Stimulated activated CD8-positive, alpha-beta memory T cell treated with anti-CD3 and anti-CD28 coated beads, Interleukin-12 subunit alpha, Interleukin-12 subunit beta, amount 100 ng/mL, for 24 hours (primary cell): ENCODE data around the gene SLC39A3.

Experiments used
- DNase-seq: peaks from one replicate; pipeline ENCODE4 v3.0.0-alpha.2; 2020; ENCODE audit errors: extremely low read depth

Gene SLC39A3, protein sequence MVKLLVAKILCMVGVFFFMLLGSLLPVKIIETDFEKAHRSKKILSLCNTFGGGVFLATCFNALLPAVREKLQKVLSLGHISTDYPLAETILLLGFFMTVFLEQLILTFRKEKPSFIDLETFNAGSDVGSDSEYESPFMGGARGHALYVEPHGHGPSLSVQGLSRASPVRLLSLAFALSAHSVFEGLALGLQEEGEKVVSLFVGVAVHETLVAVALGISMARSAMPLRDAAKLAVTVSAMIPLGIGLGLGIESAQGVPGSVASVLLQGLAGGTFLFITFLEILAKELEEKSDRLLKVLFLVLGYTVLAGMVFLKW

DNA sequence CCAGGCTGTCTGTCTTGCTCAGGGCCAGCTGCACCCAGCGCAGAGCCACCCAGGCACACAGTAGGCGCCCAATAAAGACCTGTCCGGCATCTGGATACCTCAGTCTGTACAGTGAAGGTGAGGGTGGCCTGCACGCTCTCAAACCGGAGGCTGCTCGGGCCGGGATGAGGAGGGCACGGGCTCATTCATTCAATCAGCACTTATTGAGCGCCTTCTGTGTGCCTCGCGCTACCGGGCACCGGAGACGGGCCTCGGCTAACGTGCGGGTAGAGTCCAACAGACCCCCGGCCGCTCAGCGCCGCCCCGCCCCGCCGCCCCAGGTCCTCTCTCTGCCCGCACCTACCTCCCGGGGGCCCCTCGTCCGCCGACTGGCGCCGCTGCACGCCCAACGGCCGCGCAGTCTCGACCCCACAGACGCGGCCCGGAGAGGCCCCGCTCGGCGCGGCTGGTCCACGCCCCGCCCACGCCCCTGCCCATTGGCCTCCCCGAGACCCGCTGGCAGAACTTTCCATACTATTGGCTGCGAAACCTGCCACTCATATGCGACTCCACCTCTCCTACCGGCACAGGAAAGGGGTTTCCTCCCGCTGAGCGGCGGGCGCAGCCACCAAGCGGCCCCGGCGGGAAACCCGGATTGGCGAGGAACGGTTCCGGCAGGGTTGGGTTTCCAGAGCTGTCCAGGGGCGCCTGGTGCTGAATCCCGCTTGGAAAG is at the start of gene SLC39A3:
Gene SLC39A3 (minus strand): TSS at position 416 of the 712 bp plus-strand sequence. CDS start 2,760 bp downstream, outside the sequence.
- peak; percentile 95 for DNase-seq

DNA sequence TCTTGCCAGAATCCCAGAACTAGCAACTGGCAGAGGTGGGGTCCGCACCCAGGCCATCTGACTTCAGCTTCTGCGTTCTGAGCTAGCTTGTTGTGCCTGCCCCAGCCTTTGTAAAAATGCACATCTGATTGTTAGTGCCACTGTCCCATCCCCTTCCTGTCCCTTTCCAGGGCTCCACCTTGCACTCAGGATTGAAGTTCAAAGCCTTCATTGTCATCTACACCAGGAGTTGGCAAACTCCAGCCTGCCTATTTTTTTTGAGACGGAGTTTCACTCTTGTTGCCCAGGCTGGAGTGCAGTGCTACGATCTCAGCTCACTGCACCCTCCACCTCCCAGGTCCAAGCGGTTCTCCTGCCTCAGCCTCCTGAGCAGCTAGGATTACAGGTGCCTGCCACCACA is 48.4 kb upstream of the SLC39A3 start:
- DNase-seq, result no peak

DNA sequence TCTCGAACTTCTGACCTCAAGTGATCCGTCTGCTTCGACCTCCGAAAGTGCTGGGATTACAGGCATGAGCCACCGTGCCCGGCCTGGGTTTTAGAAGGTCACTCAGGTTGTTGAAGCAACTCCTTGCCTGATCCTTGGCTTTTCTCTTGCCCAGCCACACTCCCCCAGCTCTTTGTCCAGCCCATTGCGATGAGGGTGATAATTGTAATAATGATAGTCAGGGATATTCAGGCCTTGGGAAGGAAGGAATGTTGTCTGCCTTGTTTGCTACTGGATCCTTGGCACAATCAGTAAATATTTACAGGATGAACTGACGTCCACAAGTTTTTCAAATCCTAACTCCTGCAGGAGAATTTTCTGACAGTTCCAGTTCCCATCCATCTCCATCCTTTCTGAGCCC is 47.3 kb upstream of the SLC39A3 start:
- no peak for DNase-seq

DNA sequence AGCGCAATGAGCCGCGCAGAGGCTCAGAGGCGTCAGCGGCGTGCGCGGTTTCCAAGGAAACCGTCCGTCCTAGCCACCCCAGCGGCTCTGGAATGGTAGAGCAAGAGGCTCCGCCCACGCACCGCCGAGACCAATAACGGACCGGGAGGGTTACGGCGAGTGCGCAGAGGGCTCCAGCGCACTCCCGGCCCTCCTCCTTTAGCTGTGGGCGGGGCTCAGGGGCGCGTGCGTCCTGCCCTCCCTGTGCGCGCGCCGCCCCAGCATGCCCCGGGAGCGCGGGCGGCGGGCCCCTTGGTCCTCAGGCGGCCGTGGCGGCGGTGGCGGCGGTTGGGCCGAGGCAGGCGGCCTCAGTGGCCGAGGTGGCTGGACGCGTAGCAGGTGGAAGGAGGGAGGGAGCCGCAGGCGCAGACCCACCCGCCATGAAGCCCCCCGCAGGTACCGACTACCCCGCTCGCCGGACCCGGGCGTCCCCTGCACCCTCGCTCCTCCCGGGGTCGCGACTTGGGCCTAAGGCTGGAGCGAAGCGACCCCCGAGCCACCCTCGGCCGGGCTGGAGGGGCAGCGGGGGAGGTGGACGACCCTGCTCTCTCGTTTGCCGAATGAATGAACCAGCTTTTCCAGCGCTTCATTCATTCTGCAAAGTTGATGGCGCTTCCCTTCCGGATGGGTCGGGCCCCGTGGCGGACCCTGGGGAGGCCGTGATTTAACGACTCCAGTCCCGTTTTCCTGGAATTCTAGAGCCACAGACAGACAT is 45.6 kb upstream of the SLC39A3 start, which contains the start of gene THOP1:
Gene THOP1 (plus strand): TSS at position 260 of the 754 bp plus-strand sequence. CDS start 160 bp downstream, at position 420.
- DNase-seq, result peak; percentile 99

DNA sequence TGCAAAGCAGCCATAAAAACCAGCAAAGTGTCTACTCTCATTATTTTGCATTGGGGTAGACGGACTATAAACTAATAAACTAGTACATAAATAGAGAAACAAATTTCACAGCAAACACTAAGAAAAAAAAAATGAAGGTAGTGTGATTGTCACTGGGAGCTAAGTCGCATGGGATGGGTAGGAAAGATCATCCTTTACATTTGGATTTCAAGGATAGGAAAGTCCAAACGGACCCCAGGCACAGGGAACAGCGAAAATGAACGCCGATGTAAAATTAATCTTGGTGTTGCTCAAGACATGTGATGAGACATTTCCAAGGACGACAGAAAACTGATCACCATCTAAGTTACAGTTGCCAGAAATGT is 43.9 kb upstream of the SLC39A3 start:
- DNase-seq, result no peak

DNA sequence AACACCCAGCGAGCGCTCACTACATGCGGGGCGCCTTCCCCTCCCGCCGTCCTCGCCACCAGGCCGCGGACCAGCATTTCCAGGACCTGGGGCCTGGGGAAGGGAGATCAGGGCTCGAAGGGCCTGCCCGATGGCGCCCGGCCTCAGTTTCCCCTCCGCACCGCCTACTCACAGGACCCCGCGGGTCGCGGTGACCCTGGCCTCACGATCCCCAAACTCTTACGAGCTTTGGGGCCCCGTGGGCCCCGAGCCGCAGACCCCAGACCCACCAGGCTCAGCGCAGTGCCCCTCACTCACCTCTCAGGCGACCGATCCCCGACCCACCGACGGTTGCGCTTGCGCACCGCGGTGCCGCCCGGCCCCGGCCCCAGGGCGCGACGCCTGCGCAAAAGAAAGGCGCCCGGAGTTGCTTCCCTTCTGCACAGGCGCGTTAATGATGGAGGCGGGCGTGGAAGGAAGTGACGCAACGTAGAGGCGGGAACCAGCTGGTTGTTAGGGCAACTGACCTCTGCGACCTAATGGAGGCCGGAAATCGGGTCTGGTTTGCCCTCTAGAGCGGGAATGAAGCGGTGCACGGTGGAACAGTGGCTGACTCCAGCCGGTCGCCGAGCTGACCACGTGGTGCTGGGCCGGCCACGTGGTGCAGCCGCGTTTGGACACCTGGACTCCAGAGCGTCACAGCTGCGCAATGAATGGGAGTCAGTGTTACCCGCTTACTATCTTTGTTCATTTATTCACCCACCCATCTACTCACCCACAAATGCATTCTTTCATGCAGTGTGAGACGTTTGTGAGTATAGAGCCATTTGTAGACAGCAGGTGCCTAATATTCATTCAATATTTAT is 43.3 kb upstream of the SLC39A3 start, which contains the start of gene SGTA:
Gene SGTA (minus strand): TSS at position 338 of the 845 bp plus-strand sequence. CDS start 14,205 bp downstream, outside the sequence.
- DNase-seq, result peak; percentile 95

DNA sequence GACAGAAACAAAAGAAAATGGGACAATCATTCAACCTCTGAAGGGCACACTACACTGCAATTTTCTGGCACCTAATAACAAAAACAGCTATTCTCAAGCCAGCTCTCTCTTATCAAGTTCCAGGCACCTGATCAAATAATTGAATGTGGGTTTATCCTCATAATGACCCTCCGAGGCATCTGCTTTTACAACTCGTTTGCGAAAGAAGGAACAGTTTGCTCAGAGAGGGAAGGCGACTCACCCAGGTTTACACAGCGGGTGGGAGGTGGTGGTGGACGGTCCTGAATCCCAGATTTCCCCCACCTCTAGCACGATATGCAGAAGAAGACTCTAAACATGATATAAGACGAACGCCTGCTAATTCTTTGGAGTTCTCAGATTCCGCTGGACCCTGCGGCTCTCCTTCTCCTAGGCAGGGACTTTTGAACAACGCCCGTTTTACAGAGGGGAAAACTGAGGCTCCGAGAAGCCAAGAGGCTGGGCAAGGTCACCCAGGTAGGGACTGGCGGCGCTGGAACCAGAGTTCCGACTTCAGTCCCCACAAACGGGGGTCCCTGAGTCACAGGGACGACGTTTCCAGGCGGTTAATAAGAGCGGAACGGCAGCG is 42.6 kb upstream of the SLC39A3 start:
- DNase-seq, result no peak

DNA sequence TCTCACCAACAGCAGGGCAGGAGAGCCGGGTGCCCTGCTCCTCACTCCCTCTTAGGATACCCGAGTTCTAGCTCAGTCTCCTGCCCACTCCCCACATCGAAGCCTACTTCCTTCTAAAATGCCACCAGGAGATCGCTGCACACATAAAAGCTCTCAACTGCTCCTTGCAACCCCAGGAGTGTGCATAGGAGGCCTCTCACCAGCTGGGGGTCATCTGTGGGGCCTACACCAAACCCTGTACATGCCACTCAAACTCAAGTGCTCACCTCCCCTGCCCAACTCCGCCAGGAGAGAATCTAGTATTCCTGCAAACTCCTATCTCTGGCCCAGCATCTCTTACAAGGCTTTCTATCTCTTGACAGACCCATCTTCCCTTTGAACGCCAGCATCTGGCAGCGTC is 40.5 kb upstream of the SLC39A3 start:
- no peak for DNase-seq

DNA sequence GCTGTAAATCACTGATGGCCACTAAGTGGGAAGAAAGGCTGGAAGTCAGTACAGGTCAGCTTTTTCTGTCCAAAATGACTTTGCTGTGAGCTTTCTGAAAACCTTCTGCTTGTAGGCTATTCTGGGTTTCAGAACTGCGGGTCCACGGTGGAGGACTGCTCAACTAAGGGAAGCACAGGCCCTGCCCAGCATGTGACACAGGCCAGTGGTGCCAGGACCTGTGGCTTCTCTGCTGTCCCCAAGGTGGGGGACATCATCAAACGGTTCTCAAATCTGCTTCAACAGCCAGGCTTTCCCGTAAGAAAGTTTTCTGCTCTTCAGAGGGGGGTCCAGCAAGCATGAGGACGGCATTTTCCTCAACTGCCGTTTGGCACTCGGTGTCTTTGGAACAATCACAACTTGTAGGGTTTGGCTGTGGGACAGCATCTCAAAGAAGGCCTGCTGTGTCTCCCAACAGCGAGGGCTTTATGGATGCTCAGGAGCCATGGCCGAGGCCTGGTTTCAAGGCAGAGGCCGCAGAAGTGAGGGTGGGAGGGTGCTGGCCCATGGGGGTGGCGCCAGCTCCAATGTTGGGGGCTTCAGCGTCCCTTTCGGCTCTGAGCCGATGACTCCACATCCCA is 39.4 kb upstream of the SLC39A3 start:
- no peak for DNase-seq

DNA sequence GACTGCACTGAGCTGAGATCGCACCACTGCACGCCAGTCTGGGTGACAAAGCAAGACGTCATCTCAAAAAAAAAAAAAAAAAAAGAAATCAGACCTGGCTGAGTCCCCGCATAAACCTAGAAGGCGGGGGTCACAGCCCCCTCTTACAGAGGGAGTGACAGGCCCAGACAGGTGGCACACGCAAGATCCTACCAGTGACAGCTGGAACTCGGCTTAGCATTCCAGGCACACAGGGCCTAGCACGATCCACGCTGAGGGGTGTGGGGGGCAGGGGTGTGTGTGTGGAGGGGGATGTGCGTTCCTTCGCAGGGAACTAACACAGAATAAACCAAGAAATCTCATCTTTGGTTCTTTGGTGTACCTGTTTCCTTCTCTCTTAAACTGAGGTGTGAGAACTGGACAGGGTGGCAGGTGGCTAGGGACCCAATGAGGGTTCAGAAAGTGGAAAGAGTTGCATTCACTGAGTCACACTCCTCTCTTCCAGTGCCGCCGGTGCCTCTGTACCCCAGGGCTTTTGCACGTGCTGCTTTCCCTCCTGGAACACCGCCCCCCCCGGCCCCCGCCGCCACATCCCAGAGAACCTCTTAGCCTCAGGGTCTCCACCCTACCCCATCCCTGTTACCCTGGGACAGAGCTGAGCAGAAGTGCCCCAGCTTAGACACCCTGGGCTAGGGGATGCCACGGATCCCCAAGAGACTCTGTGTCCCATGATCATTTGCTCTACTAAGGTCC is 38.3 kb upstream of the SLC39A3 start:
- no peak for DNase-seq

DNA sequence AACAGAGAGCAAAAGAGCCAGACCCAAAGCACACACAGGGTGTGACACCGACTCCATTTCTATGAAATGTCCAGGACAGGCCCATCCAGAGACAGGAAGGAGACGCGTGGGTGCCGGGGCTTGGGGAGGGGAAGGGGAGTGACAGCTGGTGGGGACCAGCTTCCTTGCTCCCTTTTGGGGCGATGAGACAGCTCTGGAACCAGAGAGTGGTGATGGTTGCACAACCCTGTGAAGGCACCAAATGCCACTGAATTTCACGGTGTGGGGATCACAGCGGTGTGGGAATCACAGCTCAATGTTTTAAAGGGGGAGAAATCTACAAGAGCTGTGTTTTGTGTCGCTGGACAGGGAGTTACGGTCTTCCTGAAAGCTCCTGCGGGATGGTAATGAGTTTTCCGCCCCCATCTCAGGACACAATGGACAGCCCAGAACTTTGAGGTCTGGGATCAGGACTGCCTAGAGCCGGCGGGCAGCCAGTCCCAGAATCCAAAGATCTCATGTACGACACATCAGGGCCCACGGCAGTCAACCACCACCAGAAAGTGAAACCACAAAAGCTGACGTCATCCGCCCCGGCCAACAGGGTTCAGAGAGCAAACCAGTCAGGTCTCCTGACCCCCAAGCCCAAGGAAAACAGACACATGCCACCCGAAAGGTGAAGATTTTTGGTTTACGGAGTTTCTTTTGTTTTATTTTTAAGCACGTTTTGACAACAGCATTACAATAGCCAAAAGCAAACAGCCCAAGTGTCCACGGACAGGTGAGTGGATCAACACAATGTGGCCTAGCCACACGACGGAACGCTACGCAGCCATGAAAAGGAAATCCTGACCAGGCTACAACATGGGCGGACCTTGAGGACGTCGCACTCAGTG is 36.0 kb upstream of the SLC39A3 start:
- peak; percentile 44 for DNase-seq

DNA sequence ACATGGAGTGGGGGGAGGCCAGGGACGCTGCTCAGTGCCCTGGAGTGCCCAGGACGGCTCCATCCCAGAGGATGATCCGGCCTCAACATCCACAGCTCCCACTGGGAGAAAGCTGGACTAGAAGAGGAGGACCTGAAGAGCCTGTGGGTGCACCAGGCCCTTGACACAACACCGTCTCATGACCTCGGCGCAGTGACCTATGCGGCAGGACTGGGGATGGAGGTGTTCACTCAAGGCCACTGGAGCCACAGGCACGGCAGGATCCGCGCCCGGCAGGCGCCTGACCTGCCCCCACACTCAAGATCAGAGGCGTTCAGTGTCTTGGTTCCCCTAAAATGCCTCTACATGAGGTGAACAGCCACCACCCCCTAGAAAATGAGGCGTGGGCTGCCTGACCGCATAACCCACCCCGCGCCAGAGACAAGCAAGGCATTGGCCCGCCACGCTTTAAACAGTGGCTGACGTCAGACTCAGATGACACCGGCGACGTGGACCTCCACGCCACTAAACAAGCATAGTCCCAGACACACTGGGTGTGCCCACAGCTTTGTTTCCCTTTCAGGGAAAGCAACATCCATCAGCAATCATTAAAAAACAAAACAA is 35.2 kb upstream of the SLC39A3 start:
- DNase-seq, result no peak

DNA sequence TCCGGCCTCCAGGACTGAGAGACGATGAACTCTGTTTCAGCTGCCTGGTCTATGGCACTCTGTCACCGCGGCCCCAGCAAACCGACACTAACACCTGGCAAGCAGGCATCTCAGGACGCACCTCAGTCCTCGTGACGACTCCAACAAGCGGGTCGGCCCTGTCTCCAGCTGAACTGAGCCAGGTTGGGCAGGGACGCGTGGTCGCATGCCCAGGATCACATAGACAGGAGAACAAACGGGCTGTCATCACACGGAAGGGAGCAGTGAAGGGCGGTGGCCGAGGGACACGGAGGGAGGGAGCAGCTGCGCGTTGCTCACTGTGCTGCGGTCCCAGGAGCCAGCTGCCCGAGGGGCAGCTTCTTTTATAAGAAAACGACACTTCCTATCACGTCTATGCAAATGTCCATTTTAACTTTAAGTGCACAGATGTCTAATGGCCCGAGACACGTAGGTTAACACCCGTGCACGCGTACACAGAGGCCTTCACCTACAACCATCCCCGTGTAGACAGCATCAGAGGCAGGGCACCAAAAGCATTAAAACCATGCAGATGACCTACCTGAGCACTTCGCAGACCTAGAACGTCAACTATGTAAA is 34.4 kb upstream of the SLC39A3 start:
- DNase-seq, result no peak

DNA sequence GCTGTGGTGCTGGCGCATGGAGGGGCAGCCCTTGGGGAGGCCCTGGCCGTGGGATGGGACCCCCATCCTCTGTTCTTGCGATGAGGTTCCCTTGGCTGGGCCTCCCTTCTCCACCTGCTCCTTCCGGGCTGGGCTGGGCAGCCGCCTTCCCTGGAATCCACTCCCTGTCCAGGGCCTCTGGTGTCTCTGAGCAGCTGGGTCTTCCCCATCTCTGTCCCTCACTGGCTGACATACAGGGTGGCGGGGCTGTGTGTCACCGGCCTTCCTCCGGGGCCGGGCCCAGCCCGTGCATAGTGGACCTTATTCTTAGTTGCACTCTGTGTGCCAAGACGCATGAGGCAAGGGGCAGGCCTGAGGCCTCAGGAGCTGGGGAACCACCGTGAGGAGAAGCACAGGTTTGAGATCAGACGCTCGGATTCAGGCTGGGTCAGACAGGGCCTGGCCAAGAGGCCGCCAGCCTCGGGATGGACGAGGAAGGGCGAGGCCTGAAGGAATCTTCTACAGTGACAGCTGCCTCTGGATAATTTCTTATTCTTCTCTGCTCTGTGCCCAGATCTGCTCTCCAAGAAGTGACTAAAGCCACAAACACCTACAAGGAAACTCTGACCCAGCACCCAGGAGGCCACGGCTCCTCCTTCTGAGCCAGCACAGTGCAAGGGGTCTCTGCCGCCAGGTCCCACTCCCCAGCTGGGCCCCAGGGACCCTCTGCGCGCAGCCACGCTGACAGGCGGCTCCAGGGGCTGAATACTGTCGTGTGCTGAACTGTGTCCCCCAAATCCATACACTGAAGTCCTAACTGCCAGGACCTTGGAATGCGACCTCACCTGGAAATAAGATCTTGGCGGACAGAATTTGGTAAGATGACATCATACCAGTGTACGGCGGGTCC is 32.2 kb upstream of the SLC39A3 start:
- no peak for DNase-seq

DNA sequence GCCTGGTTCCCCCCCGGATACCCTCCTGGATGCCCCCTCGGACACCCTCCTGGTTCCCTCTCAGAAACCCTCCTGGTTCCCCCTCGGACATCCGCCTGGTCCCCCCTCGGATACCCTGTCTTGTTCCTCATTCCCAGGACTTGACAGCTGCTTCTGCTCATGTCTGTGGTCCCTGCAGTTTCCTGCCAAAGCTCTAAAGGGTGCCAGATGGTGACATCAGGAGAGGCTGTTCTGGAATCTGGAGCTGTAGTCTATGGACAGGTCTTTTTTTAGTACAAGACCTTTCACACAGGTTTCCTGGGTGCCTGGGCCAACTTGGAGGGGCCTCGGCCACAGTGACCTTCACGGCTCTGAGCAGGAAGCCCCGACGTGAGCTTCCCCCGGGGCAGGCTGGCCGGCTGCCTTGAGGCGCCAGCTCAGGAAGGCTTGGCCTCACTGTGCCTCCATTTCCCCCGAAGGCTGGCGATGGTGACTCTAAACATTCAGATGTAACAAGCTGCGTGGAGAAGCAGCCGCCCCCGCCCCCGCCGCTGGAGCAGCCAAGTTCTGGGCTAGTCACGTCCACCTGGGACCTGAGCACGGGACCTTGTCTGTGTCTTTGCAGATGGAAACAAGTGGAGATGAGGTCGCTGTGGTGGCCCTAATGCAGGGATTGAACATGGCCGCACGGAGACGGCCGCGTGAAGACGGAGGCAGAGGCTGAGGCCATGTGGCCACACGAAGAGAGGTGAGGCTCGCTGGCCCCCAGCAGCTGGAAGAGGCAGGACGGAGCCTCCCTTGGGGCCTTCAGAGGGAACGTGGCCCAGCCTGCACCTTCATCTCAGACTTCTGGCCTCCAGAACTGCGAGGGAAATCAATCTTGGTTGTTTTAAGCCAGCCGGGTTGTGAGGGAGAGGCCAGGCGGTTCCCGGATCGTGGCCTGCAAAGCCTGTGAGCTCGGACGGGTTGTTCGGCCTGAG is 30.5 kb upstream of the SLC39A3 start:
- DNase-seq, result no peak

DNA sequence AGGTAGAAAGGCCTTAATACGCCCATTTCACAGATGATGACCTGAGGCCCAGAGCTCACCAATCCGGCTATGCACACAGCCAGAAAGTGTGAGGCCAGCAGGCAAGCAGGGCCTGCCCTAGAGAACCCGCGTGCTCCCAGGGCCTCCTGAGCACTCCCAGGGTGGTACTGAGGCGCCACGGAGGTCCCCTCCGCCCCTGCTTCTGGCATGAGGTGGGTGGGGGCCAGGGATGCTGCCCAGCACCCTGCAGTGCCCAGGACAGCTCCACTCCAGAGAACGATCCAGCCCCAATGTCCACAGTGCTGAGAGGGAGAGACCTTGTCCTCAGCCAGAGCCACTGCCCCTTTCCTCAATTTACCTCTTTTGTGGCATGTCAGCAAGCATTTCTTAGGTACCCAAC is 29.4 kb upstream of the SLC39A3 start:
- no peak for DNase-seq
